Hematopoietic multipotent progenitor cell treated with erythropoietin and hydrocortisone succinate and interleukin-3 and kit ligand, for 15 days (in vitro differentiated cells): Measurements from ENCODE around the gene ABHD2.
A peak's percentile ranks its signal among the peaks of the same experiment; 100 is the strongest.
"Not testable (repeated sequence)": the region's sequence is repeated elsewhere in the genome, so short reads cannot be mapped to it uniquely, and the experiment has no call there.

Source experiments
- DNase-seq: peaks from one replicate; pipeline ENCODE4 v3.0.0-alpha.2; 2015; ENCODE audit warnings: low spot score

The ABHD2 gene

GRCh38 chr15:89075101-89075640 lies 13.1 kb upstream of the ABHD2 start:
- no peak for DNase-seq

- DNase-seq: no peak
Observed at GRCh38 chr15:89075846-89076245, 12.4 kb upstream of the ABHD2 start.

- DNase-seq: no peak
Observed at GRCh38 chr15:89077750-89078149, 10.5 kb upstream of the ABHD2 start.

- DNase-seq: no peak
Observed at GRCh38 chr15:89078851-89079810, 9.1 kb upstream of the ABHD2 start.

- no peak for DNase-seq
Observed at GRCh38 chr15:89081878-89082277, 6.4 kb upstream of the ABHD2 start.

GRCh38 chr15:89083246-89083645 lies 5.0 kb upstream of the ABHD2 start:
- no peak for DNase-seq

- DNase-seq: no peak
Observed at GRCh38 chr15:89085289-89085926, 2.8 kb upstream of the ABHD2 start.

- not testable (repeated sequence) for DNase-seq
Observed at GRCh38 chr15:89085933-89086332, 2.3 kb upstream of the ABHD2 start.

- DNase-seq: not testable (repeated sequence)
Observed at GRCh38 chr15:89086390-89086789, 1.9 kb upstream of the ABHD2 start.

GRCh38 chr15:89087161-89087829 lies 961 bp upstream of the ABHD2 start:
- DNase-seq: no peak

- no peak for DNase-seq
Observed at GRCh38 chr15:89088605-89089315, 504 bp downstream of the ABHD2 start.

GRCh38 chr15:89089316-89090230 lies 1.3 kb downstream of the ABHD2 start:
- DNase-seq: peak; percentile 23

GRCh38 chr15:89090791-89091626 lies 2.8 kb downstream of the ABHD2 start:
- peak; percentile 62 for DNase-seq

- no peak for DNase-seq
Observed at GRCh38 chr15:89091627-89092220, 3.5 kb downstream of the ABHD2 start.

- no peak for DNase-seq
Observed at GRCh38 chr15:89093509-89093908, 5.3 kb downstream of the ABHD2 start.

GRCh38 chr15:89095073-89095472 lies 6.8 kb downstream of the ABHD2 start:
- no peak for DNase-seq

- no peak for DNase-seq
Observed at GRCh38 chr15:89095556-89095955, 7.3 kb downstream of the ABHD2 start.

- DNase-seq: no peak
Observed at GRCh38 chr15:89096664-89097063, 8.4 kb downstream of the ABHD2 start.

- no peak for DNase-seq
Observed at GRCh38 chr15:89097313-89097712, 9.1 kb downstream of the ABHD2 start.
